GM23338 (cell line): Measurements from ENCODE around the gene MALRD1. TPM values are rescaled to one million over a fixed set of nuclear protein-coding genes. Genes with fewer than 3 reads are reported as not detected.

Experiments
- ATAC-seq: fragments of 200-7000 bp; cut with Tn5 transposase; 3 replicates; pipeline ENCODE4 v1.9.1; 2020
- DNase-seq: peaks from one replicate; pipeline ENCODE4 v3.0.0-alpha.2; 2015; ENCODE audit warnings: low spot score
- H2AFZ ChIP-seq: fragments of 200-600 bp; sonication (generic); 2 replicates; pipeline ENCODE4 v1.8.0; 2016; ENCODE audit warnings: antibody characterized with exemption, mild to moderate bottlenecking, moderate library complexity
- H3F3A ChIP-seq: fragments of 200-600 bp; sonication (generic); replicated peaks from 2 replicates; pipeline ENCODE4 v1.8.0; 2017; ENCODE audit warnings: antibody characterized with exemption, mixed run types, low read depth
- H3K27ac ChIP-seq: fragments of 200-600 bp; sonication (generic); 2 replicates; pipeline ENCODE4 v1.6.1; 2016; ENCODE audit warnings: low read depth
- H3K27me3 ChIP-seq: fragments of 200-600 bp; sonication (generic); 2 replicates; pipeline ENCODE4 v1.8.0; 2016; ENCODE audit warnings: mild to moderate bottlenecking, mixed run types, moderate library complexity; ENCODE audit not compliant: insufficient read depth
- H3K36me3 ChIP-seq: fragments of 200-600 bp; sonication (generic); 2 replicates; pipeline ENCODE4 v1.8.0; 2016; ENCODE audit warnings: mild to moderate bottlenecking; ENCODE audit not compliant: insufficient read depth
- H3K4me1 ChIP-seq: fragments of 200-600 bp; sonication (generic); 2 replicates; pipeline ENCODE4 v1.8.0; 2016; ENCODE audit warnings: mild to moderate bottlenecking, moderate library complexity; ENCODE audit not compliant: insufficient read depth
- H3K4me2 ChIP-seq: fragments of 200-600 bp; sonication (generic); 2 replicates; pipeline ENCODE4 v1.7.1; 2017; ENCODE audit warnings: mixed run types
- H3K4me3 ChIP-seq: fragments of 200-600 bp; sonication (generic); 2 replicates; pipeline ENCODE4 v1.6.1; 2016; ENCODE audit warnings: mixed run types
- H3K79me2 ChIP-seq: fragments of 200-600 bp; sonication (generic); replicated peaks from 2 replicates; pipeline ENCODE4 v1.8.0; 2017; ENCODE audit warnings: mild to moderate bottlenecking; ENCODE audit not compliant: insufficient read depth
- H3K9me2 ChIP-seq: fragments of 200-600 bp; sonication (generic); 2 replicates; pipeline ENCODE4 v1.8.0; 2017; ENCODE audit not compliant: insufficient read depth
- H4K20me1 ChIP-seq: fragments of 200-600 bp; sonication (generic); replicated peaks from 2 replicates; pipeline ENCODE4 v1.8.0; 2017; ENCODE audit warnings: mild to moderate bottlenecking; ENCODE audit not compliant: insufficient read depth
- H3K27ac Mint-ChIP-seq: 2 replicates; pipeline ENCODE4 v1.8.0; 2020; ENCODE audit warnings: inconsistent platforms, mild to moderate bottlenecking, moderate library complexity, mixed read lengths
- H3K27me3 Mint-ChIP-seq: 3 replicates; pipeline ENCODE4 v1.8.0; 2022; ENCODE audit warnings: low read depth, mild to moderate bottlenecking, moderate library complexity, mixed read lengths, inconsistent platforms; ENCODE audit not compliant: insufficient read depth, poor library complexity
- H3K36me3 Mint-ChIP-seq: 3 replicates; pipeline ENCODE4 v1.8.0; 2021; ENCODE audit warnings: low read depth, mild to moderate bottlenecking, inconsistent platforms, moderate library complexity, mixed read lengths
- H3K4me1 Mint-ChIP-seq: 3 replicates; pipeline ENCODE4 v1.8.0; 2020; ENCODE audit warnings: mild to moderate bottlenecking, inconsistent platforms, mixed read lengths
- H3K4me3 Mint-ChIP-seq: 3 replicates; pipeline ENCODE4 v1.8.0; 2021; ENCODE audit warnings: moderate library complexity, mild to moderate bottlenecking, inconsistent platforms, mixed read lengths
- H3K9me3 Mint-ChIP-seq: 3 replicates; pipeline ENCODE4 v1.8.0; 2020; ENCODE audit warnings: moderate library complexity, mild to moderate bottlenecking, inconsistent platforms, mixed read lengths
- CTCF ChIP-seq, 2 experiments: fragments of 200-600 bp in 1 of 2; sonication (generic) in 1 of 2; conservative IDR thresholded peaks; 2 replicates each; pipeline versions ENCODE4 v1.5.1 to v1.6.1; 2016 to 2017; ENCODE audit warnings: antibody characterized with exemption in 2 of 2, low read depth in 2 of 2, mild to moderate bottlenecking in 2 of 2, moderate library complexity in 1 of 2
- EZH2 ChIP-seq: fragments of 200-600 bp; sonication (generic); IDR thresholded peaks from one replicate; pipeline ENCODE4 v1.8.0; 2017; ENCODE audit warnings: antibody characterized with exemption, mild to moderate bottlenecking, low read depth; ENCODE audit not compliant: unreplicated experiment
- EZH2phosphoT487 ChIP-seq: fragments of 200-600 bp; sonication (generic); IDR thresholded peaks from one replicate; pipeline ENCODE4 v1.8.1; 2018; ENCODE audit warnings: antibody characterized with exemption; ENCODE audit not compliant: unreplicated experiment
- NANOG ChIP-seq: IDR thresholded peaks from 2 replicates; pipeline ENCODE4 v1.6.1; 2016; ENCODE audit warnings: antibody characterized with exemption, borderline replicate concordance
- POLR2AphosphoS5 ChIP-seq: IDR thresholded peaks from 2 replicates; pipeline ENCODE4 v1.6.1; 2016; ENCODE audit warnings: antibody characterized with exemption, low read depth
- ZNF331 ChIP-seq: fragments of 250-450 bp; sonication (Bioruptor Pico); IDR thresholded peaks from 2 replicates; pipeline ENCODE4 v1.5.0; 2020; ENCODE audit warnings: low read depth, mild to moderate bottlenecking, moderate library complexity
- ZNF462 ChIP-seq: fragments of 250-450 bp; sonication (Bioruptor Pico); IDR thresholded peaks from 2 replicates; pipeline ENCODE4 v1.5.0; 2020; ENCODE audit warnings: mild to moderate bottlenecking, moderate library complexity
- long read RNA-seq: library from polyadenylated mRNA; unstranded; transcript quantifications from one replicate; pipeline ENCODE4 v2.0.0, GENCODE V29; 2020; ENCODE audit not compliant: unreplicated experiment
- polyA plus RNA-seq: library from polyadenylated mRNA; unstranded; fragments of >200 nt; fragmentation: Nextera tagmentation; extraction: Ambion mirVana; gene quantifications from 2 replicates; pipeline ENCODE4 v1.2.1, GENCODE V29; 2016
- total RNA-seq: library from RNA; depleted of rRNA; stranded (reverse); fragments of >200 nt; shearing (Covaris generic); gene quantifications from 2 replicates; pipeline ENCODE4 v1.2.3, GENCODE V29; 2014; rRNA removed

Gene MALRD1
- total RNA-seq, result 0.42 and 1.1 TPM in 2 replicates
- 1.3 and 1.9 TPM in 2 replicates for polyA plus RNA-seq
- long read RNA-seq, partial matches to known transcripts, result 0 of 1 reads
- long read RNA-seq, other reads (novel, unspliced or antisense), result 1 of 1 reads

GRCh38 chr10:19048489-19048888 lies at the start of gene MALRD1:
Gene MALRD1, plus strand, starts transcription at chr10:19048801. Its CDS starts 138 bp downstream, at chr10:19048939.
- no peak for ATAC-seq
- Histone ChIP-seq H3K27ac (no peak within 1 kb of the TSS), H3K4me3 (no peak within 1 kb of the TSS), H3K79me2 (no peaks in the 10 kb centered on the region), H2AFZ (no peak within 1 kb of the TSS), H3K4me2 (no peak within 1 kb of the TSS), H3K36me3 (no peaks in the 10 kb centered on the region), H3K4me1 (no peaks in the 10 kb centered on the region), H3K9me2 (no peaks in the 10 kb centered on the region), H4K20me1 (no peaks in the 10 kb centered on the region), H3K27me3 (no peaks in the 10 kb centered on the region), H3F3A (no peaks in the 10 kb centered on the region)
- no peaks in the 10 kb centered on the region for H3K9me3 Mint-ChIP-seq
- no peaks in the 10 kb centered on the region; the same call in 1 of the 3 replicates for H3K4me1 Mint-ChIP-seq
- H3K27ac Mint-ChIP-seq, result no peak within 1 kb of the TSS
- H3K4me3 Mint-ChIP-seq, result no peak within 1 kb of the TSS
- no peaks in the 10 kb centered on the region for H3K36me3 Mint-ChIP-seq
- no peak for DNase-seq
- H3K27me3 Mint-ChIP-seq, result peaks cover 3% of the 10 kb centered on the region
- TF ChIP-seq EZH2phosphoT487, result no peak
- TF ChIP-seq EZH2, result no peak
- no peak for TF ChIP-seq ZNF331 (CRISPR knock-in tag)
- no peak for TF ChIP-seq POLR2AphosphoS5

- no peaks in the 10 kb centered on the region for H3K4me1 ChIP-seq
Observed at GRCh38 chr10:19003341-19003740, 45.3 kb upstream of the MALRD1 start.

More at GRCh38 chr10:19003341-19003740, 45.3 kb upstream of the MALRD1 start:
- Histone ChIP-seq H3K36me3 (no peaks in the 10 kb centered on the region), H3K4me3 (no peak overlapping the region), H4K20me1 (no peaks in the 10 kb centered on the region), H3K9me2 (no peaks in the 10 kb centered on the region), H3F3A (no peaks in the 10 kb centered on the region), H3K4me2 (no peak overlapping the region), H3K79me2 (no peaks in the 10 kb centered on the region), H3K27me3 (no peaks in the 10 kb centered on the region), H3K27ac (no peak overlapping the region), H2AFZ (no peak overlapping the region)
- H3K27ac Mint-ChIP-seq, result no peak overlapping the region
- DNase-seq (no peak), ATAC-seq (no peak)
- TF ChIP-seq ZNF331 (CRISPR knock-in tag) (no peak), CTCF (conservative IDR thresholded peaks at IDR 0.05; ENCODE audit: low read depth in 2 of 2) (no peak), ZNF462 (CRISPR knock-in tag) (no peak), NANOG (no peak)
- H3K27me3 Mint-ChIP-seq, result no peaks in the 10 kb centered on the region
- H3K36me3 Mint-ChIP-seq, result no peaks in the 10 kb centered on the region
- H3K9me3 Mint-ChIP-seq, result no peaks in the 10 kb centered on the region; the same call in 2 of the 3 replicates
- no peaks in the 10 kb centered on the region for H3K4me1 Mint-ChIP-seq
- H3K4me3 Mint-ChIP-seq, result no peak overlapping the region
